GM19238 (cell line): ENCODE measurements around the gene TEKT5.
"Not testable (repeated sequence)": the region's sequence is repeated elsewhere in the genome, so short reads cannot be mapped to it uniquely, and the experiment has no call there.

Experiments
- DNase-seq: peaks from one replicate; pipeline ENCODE4 v3.0.0; 2011; ENCODE audit warnings: low spot score; ENCODE audit not compliant: insufficient read length

Gene TEKT5

GRCh38 chr16:10660950-10661635 lies 33.6 kb downstream of the TEKT5 start:
- no peak for DNase-seq

GRCh38 chr16:10658943-10659342 lies 35.8 kb downstream of the TEKT5 start:
- no peak for DNase-seq

- DNase-seq: no peak
Measured at GRCh38 chr16:10657925-10658324, 36.8 kb downstream of the TEKT5 start.

- no peak for DNase-seq
Measured at GRCh38 chr16:10656618-10657017, 38.1 kb downstream of the TEKT5 start.

GRCh38 chr16:10655415-10655977 lies 39.2 kb downstream of the TEKT5 start:
- DNase-seq: no peak

GRCh38 chr16:10654592-10655414 lies 39.9 kb downstream of the TEKT5 start:
- no peak for DNase-seq

GRCh38 chr16:10652730-10653590 lies 41.8 kb downstream of the TEKT5 start:
- no peak for DNase-seq

GRCh38 chr16:10649098-10649497 lies 45.6 kb downstream of the TEKT5 start:
- not testable (repeated sequence) for DNase-seq

GRCh38 chr16:10647721-10648296 lies 46.9 kb downstream of the TEKT5 start:
- DNase-seq: no peak

GRCh38 chr16:10647264-10647720 lies 47.4 kb downstream of the TEKT5 start:
- DNase-seq: no peak

GRCh38 chr16:10646581-10647263 lies 48.0 kb downstream of the TEKT5 start:
- DNase-seq: no peak

- no peak for DNase-seq
Measured at GRCh38 chr16:10646228-10646580, 48.5 kb downstream of the TEKT5 start.

- DNase-seq: no peak
Measured at GRCh38 chr16:10644092-10644491, 50.6 kb downstream of the TEKT5 start.

GRCh38 chr16:10642964-10643363 lies 51.8 kb downstream of the TEKT5 start:
- no peak for DNase-seq

GRCh38 chr16:10641953-10642949 lies 52.5 kb downstream of the TEKT5 start:
- DNase-seq: no peak

GRCh38 chr16:10641555-10641952 lies 53.2 kb downstream of the TEKT5 start:
- DNase-seq: no peak

GRCh38 chr16:10640934-10641333 lies 53.8 kb downstream of the TEKT5 start:
- DNase-seq: no peak

- DNase-seq: no peak
Measured at GRCh38 chr16:10638101-10638500, 56.6 kb downstream of the TEKT5 start.

GRCh38 chr16:10637337-10638037 lies 57.2 kb downstream of the TEKT5 start:
- DNase-seq: no peak
